ENCODE measurements around the gene FOXF2.

FOXF2 gene

DNA sequence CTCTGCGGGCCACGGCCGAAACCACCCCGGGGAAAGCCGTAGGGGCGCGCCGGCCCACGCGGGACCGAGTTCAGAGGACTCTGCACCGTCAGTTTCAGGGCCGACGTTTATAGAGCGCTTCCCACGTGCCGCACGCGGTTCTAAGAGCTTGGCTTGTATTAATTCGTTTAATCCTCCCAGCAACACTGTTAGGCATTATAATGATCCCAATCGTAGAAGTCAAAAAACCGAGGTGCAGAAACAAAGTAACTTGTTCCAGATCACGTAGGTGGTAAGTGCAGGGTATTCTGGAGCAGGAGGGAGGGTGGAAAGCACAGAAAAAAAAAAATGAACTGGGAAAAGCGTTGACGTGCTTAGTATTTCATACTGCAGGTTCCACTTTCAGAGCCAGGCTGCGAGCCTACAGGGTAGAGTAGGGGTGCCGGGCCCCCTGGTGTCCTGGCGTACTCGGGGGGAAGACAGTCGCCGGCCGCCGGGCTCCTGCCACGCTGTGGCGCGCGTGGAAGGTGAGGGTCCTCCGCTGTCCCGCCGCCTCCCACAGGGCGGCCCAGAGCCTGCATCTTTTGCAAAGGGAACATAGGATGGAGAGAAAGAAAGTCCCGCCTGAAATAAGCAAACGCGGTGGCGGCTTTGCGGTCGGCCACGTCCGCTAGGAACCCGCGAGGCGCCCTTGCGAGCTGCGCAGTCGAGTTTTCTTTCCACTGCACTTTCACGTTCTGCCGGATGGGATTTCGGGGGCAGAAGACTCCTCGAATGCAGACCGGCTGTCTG, 10.2 kb upstream of the FOXF2 start:
- no peak for DNase-seq

DNA sequence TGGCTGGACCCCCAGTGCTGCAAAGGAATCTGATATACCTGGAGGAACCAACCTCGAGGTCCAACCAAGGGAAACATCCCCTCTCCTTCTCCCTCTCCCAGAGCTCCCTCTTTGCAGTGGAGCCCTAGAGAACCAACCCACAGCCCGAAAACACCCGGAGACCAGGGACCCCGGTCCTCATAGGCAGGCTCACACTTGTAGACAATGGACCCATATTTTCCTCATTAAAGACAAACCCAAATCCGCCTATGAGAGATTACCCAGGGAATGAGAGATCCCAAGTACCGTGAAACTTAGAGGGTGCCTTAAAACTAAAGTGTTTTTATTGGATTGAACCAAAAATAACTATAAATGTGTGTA, 9.6 kb upstream of the FOXF2 start:
- DNase-seq = no peak

DNA sequence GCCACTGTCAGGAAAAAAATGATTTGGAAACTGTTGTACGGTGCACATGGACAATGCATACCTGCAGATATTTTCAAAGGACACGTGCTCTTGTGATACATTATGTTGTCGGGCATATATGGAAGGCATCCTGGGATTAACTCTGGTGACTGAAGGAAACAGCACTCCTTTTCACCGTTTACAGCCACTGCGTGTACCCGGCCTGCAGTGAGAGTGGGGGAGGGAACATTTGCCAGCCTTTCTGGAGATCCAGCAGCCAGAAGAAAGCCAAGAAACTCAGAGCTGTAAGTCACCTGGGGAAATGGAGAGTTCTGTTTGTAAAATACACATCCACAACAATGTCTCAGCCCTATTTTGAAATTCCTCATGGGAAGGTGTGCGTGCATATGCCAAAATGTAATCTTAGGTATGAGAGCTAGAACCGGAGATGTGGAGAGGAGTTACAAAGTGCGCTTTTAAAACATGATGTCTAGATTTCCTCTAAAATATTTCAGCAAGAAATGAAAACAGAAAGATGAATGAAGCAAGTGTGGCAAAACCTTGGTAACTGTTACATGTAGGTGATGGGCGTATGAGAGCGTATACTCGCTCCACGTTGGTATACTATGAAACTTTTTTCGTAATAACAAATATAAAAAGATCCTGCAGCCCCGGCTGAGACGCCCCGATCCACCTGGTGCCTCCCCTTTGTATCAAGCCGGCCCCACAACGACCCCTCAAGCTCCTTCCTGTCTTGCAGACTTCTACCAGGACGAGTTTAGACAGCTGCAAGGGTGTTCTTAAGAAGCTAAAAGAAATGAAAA, 8.6 kb upstream of the FOXF2 start:
- DNase-seq = no peak

DNA sequence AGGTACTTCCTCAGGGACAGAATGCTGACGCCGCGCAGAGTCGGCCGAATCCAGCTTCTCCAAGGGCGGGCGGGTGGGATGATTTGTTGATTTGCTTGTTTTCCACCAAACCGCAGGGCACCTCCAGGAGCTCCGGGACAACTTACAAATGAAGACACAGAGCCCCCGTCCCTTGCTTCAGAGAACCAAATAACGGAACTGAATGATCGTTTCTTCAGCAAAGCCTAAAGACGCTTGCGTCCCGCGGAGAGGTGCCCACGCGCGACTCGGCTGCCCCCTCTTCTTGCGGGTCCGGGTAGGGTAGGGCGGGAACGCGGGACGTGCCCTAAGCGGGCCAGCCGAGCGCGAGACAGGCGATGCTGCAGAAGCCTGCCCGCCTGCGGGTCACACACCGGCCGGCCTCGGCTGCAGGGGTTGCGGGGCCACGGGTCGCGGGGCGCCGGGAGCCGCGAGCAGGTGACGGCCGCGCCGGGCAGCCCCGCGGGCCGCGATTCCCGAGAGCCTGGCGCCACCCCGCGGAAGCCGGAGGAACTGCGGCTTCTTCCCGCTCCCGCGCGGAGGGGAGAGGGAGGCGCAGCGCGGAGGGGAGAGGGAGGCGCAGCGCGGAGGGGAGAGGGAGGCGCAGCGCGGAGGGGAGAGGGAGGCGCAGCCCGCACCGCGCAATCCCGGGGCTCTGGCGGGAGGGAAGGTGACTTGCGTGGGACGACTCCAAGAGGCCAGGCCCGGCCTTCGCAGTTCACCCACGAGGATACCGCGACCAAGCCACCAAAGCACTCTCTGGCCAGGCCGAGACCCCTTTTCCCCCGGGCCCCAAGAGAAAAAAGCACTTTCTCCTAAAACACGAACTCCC, 7.7 kb upstream of the FOXF2 start:
- peak; percentile 31 to 55 for DNase-seq

DNA sequence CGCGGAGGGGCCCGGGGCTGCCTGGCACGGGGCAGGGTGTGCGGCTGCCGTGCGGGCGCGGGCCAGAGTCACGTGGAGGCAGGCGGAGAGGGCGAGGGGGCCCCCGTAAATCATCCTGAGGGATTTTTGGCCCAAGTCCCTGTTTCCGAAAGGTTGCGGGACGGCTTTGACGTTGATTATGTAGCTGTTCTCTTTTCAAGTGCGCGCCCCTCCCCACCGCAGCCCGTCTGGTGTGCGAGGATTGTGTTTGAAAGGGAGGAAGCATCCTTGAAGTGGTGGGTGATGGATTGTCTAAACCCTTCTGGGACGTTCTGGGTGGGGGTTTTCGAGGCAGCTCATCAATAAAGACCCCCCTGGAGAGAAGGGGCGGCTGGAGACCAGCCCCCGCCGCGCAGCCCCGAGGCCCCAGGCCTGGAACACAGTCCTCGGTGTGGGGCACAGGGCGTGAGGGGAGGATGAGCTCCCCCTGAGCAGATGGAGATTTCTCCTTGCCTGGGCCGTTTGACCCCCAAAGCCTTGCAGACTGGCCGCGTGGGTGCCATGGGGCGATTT, 7.0 kb upstream of the FOXF2 start:
- no peak for DNase-seq

DNA sequence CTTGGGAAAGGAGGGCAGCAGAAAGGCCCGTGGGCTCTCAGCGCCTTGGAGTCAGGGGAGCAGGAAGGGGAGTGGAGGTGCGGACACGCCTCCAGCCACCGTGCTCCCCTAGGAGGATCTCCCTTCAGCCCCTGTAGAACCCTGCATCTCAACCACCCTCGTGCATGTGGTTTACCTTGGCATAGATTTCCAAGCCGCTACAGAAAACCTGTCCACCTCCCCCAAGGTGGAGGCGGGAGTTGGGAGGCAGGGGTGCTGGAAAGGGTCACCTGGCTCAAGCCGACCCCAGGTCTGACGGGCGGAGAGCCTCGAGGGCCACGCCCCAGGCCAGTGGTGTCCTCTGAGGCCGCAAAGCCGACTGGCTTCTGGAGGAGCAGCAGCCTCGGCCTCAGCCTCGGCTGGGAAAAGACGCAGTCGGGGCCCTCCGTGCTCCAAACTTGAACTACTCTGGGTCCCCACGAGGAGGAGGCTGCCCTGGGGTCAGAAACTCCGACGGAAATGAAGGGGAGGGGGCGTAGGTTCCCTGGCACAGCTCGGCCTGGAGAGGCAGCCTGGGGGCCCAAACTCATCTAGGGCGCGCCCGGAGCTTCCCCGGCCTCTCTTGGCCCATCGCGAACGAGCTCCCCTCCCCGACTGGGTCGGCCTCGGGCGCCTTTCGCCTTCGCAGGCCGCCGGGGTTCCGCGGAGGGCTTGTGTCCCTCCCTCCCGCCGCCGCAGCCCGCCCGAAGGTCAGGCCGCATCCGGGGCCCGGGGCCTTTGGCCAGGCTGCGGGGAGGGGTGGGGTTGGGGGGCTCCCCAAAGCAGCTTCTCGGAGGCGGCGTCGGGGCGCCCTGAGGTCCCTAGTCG, 6.3 kb upstream of the FOXF2 start:
- no peak for DNase-seq

DNA sequence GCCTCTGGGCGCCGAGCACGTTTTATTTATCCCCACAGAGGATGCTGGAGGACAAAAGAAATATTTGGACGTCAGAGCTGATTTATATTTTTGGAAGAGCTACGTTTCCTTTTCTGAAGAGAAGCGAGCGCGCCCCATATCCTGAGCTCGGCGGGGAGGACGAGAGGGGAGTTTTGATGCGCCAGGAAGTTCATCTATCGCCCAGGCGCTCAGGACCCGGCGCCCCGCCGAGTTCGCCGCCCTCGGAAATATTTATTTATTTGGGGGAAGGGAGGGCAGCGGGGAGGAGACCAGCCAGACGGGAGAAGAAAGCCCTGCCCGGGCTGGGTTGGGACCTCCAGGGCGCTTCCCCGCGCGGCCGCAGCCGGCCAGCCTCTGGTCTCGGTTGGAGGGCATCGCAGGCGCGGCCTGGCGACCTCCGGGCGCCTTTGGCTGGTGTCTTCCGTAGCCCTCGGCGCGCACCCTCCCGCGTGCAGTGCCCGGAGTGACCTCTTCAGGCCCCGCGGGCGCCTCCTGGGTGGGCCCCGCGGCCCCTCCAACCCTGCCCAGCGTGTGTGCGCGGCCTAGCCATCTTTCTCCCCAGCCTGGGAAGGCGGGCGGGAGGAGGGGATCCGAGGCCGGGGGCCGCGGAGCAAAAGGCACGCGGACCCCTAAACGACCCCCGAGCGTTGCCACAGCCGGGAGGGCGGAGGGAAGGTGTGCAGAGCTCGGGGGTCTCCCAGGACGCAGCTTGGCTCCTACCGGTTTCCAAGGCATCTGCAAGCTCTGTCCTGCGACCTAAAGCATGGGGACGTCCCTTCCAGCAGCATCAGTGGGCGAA, 5.4 kb upstream of the FOXF2 start:
- no peak for DNase-seq

DNA sequence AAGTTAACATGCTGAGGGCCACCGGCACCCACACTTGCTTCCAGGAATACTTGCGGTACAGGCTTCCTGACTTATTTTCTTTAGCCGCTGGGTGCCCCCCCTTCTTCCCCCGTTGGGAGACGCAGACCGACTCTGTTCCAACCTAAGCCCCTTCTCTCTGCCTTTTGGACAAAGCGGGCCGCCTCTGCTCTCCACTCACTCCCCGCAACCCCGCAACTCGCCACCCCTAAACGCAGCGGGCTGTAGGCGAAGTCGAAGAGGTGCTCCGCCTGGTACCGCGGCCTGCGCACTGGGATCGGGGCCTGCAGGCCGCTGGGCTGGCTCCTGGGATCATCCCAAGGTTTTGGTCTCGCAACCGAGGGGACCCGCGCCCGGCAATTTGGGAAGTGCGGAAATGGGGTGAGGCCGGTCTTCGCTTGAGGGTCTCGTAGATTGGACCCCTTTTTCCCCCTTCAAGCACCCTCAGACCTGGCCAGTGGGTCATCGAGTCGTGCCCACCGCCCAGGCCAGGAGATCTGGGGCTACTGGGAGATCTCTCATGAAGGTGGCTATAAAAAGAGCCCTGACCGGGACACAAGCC, 4.7 kb upstream of the FOXF2 start:
- no peak for DNase-seq

DNA sequence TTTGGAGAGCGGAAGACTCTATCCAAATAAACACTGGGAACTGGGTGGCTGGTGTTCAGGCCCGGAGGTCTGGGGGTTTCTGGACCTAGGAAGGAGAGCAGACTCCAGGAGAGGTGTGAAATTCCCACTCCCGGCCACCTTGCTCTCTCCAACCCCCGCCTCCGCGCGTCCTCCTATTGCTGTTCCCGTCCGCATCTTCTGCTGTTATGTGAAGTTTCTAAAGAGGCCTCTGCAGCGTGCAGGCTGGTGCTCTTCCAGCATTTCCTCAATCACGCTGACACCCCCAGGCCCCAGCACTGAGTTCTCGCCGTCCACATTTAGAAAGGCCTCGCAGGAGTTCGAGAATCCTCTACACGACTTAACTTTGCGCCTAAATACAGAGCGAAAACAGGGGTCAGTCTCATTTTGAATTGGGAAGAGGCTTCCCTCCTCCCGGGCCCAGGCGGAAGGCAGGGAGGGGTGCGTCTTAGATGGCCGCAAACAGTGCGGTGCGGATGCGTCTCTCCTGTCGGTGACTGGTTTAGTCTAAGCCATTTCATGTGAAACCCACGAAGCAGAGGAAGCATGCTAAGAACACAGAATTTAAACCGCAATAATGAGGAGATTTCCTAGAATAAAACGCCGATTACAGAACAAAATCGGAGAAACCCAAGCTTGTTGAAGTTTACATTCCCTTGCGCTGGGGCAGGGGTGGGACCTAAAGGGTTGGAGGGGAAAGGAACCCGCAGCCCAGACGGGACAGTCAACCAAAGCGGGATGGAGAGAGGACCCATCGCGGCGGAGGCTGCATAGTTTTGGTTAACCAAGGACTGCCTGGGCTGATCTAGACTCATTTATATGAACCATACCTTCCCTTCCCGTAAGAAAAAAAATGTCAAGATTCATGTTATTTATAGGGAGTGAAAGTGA, 4.0 kb upstream of the FOXF2 start:
- no peak for DNase-seq

DNA sequence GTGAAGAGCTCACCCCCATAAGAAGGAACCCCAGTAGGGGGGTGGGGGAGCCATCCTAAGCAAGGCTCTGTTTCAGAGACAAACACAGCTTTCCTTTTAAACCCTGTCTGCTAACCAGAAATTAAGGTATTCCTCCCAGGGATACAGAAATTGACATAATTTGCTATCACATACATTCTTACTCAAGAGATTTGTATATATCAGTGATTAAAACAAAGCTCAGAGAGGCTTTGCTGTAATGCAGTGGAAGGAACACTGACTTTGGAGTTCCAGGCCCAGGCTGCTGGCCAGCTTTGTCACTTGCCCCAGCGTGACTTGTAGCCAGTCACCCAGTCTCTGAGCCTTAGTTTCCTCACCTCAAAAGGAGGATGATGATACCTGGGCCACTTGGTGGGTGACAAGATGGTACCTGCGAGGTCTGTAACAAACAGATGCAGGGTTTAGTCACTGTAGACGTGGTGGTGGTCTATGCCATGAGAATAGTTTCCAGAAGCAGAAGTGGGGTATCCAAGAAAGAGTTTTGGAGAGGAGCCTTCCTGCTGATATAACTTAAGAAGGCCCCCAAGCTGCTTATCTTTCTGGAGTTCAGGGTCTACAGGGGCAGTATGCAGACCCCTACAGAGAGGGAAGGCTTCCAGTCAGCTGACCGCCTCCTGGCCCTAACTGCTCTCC, 3.2 kb upstream of the FOXF2 start:
- DNase-seq = no peak

DNA sequence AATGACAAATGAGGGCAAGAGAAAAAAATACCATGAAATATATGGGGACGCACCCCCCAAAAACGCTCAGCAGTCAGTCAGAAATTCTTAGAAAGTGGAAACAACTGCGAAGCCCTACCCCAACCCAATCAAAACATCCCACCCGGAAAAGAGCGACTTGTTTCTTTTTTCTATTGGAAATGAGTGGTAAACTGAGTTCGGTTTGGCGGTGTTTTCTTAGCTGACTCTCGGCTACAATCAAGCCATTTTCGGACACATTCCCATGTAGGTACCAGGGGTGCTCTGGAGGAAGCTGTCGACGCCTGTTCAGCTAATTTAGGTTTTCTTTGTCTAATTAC, 1.9 kb upstream of the FOXF2 start:
- DNase-seq = no peak

DNA sequence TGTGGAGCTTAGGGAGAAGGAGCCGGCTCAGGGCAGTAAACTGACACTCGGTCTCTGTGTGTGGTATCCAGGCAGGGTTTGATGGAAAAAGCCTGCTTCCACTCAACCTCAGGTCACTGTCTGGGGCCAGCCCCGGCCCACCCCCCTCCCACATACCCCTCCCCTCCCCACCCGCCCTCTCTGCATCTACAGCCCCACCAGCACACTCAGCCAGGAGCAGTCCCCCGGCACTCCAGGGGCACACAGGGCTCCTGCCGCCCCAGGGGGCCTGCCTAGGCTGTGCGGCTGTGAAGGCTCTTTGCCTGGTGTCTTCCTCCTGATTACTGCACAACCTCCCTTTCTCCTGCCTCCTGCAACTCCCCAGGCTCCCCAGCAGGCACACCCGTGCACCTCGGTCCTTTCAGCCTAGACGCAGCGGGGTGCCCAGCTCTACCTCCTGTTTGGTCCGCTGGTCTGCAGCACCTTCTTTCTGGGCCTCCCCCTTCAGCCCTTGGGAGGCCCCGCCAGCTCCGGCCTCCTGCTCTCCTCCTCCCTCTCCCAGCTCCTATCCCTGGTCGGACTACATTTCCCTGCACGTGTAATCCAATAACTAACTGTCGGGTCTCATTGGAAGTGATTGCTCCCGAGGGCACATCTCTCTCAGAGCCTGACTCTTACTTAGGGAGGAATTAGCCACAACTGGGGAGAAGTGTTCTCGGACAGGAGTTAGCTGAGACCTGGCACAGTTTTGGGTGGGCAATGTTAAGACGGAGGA, 1.3 kb upstream of the FOXF2 start:
- no peak for DNase-seq

DNA sequence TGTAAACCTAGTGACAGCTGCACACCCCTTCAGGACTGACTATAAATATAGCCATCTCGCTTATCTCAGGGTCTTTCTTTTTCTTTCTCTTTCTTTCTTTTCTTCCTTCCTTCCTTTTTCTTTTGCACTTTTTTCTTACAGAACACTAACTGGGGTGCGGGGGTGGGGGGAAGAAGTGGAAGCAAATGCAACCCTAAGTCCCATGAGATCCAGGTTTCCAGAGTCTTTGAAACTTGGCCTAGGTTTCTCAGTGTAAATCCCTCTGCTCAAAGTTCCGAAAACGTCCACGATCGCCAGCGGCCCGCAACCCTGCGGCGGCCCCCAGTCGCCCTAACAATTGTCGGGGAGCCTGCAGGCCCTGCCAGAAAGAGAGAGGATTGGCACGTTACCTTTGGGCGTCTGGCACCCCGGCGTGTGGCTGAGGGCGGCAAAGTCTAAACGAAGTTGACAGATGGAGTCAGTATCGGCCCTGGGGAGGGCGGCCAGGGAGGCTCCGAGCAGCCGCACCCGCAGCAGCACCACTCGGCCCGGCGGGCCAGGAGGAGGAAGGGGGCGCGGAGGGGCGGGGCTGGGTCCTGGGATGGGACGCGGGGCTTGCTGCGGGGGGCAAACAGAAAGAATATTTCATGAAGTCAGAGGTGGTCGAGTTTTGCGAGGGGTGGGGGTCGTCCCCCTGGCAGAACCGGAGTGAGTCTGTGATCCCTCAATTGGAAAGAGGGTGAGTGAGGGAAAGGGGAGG, 577 bp upstream of the FOXF2 start:
- DNase-seq = no peak

DNA sequence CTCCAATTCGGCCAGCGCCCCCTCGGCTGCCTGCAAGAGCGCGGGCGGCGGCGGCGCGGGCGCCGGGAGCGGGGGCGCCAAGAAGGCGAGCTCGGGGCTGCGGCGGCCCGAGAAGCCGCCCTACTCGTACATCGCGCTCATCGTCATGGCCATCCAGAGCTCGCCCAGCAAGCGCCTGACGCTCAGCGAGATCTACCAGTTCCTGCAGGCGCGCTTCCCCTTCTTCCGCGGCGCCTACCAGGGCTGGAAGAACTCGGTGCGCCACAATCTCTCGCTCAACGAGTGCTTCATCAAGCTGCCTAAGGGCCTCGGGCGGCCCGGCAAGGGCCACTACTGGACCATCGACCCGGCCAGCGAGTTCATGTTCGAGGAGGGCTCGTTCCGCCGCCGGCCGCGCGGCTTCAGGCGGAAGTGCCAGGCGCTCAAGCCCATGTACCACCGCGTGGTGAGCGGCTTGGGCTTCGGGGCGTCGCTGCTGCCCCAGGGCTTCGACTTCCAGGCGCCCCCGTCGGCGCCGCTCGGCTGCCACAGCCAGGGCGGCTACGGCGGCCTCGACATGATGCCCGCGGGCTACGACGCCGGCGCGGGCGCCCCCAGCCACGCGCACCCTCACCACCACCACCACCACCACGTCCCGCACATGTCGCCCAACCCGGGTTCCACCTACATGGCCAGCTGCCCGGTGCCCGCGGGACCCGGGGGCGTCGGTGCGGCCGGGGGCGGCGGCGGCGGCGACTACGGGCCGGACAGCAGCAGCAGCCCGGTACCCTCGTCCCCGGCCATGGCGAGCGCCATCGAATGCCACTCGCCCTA, 963 bp downstream of the FOXF2 start:
- DNase-seq = no peak

DNA sequence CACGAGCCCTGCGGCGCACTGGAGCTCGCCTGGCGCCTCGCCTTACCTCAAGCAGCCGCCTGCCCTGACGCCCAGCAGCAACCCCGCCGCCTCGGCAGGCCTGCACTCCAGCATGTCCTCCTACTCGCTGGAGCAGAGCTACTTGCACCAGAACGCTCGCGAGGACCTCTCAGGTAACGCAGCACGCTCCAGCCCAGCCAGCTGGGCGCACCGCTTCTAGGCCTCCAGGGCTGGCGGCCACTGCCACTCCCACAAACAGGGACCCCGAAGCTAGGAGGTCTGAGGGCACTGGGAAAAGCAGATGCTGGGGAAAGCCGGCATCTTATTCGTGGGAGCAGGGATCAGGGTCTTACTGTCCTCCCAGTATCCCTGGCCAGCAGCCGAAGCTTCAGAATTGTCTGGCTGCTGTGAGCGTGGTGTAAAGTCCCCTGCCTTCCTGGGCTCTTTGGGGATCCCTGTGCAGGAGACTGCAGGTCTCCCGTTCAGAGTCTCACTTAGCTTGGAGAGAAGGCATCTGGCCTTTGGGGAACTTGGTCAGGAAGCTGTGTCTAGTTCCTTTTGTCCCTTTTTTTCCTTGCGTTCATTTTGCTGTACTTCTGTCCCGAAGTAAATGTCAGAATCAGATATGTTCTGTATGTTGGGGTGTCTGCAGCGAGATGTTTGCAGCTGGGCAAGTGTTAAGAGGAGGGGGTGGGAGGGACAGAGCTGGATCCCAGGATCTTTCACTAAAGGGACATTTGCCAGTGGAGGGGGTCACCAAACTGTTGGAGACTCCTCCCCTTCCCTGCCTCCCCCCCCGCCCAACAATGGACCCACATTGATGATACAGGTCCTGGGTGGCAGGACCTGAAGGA, 1.8 kb downstream of the FOXF2 start:
- DNase-seq = no peak

DNA sequence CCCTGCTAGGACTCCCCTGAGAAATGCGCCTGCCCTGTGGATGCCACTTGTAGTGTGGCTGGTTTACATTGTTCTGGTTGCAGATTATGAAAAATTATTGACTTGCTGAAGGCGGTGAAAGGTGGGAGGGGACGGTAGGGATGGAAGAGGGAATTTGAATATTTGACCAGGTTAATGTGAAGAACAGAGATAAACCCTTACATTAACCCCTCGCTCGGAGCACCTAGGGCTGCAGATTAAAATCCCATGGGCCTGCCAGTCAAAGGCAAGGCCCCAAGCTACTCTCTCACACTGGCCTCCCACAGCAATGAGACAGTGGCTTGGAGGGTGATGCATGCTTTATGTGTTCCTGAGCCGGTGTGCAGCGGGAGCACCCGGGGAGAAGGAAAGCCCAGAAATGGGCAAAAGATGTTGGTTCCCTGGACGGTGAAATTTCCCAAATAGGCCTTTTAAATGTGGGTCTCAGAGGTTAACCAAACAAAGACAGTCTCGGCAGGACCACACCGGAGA, 2.5 kb downstream of the FOXF2 start:
- DNase-seq = no peak

Measured in CD4-positive, alpha-beta T cell treated with Interleukin-1 beta for 1 hour (primary cell).